Left forelimb (tissue), 1 donor: Measurements from ENCODE around the gene PBXIP1.
"Not testable (repeated sequence)": the region's sequence is repeated elsewhere in the genome, so short reads cannot be mapped to it uniquely, and the experiment has no call there.

Source experiments
- DNase-seq: peaks from one replicate; pipeline ENCODE4 v3.0.0-alpha.2; 2018; ENCODE audit warnings: low spot score

PBXIP1 gene

DNA sequence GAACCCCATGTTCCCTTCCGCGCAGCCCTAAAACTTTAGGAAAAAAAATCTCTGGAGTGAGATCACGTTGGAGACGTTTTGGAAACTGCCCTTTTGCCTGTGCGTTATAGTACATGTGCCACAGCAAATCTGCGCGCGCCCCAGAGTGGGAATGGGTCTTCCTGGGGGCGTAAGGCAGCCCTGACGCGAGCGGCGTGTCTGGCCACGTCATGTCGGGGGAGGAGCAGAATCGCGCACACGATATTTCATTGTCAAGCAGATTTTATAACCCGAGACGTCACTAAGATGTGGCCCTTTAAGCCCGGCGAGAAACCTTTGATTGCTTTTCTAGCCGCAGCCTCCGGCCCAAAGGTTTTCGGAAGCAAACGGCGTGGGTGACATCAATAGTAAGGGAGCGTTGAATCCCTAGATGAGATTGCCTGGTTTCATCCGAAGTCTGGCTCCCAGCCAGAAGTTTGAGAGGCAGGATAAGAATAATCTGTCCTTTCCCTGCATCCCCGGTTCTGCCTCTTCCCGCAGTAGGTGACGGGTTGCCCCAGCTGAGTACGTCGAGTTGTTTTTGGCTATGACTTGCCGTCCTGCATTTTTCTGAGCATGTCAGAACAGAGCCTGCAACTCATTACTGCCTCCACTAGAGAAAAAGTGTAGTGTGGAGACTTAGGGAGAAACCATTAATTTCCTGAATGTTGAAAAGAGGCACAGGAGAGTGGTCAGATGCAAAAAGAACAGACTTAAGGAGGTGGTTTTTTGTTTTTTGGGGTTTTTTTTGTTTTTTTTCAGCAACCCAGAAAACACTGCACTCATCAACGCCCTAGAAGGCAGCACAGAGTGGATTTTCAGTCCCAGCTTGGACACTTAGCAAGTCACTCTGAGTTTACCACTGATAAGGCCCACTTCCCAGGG, 18.6 kb downstream of the PBXIP1 start:
- DNase-seq, result peak; percentile 95

DNA sequence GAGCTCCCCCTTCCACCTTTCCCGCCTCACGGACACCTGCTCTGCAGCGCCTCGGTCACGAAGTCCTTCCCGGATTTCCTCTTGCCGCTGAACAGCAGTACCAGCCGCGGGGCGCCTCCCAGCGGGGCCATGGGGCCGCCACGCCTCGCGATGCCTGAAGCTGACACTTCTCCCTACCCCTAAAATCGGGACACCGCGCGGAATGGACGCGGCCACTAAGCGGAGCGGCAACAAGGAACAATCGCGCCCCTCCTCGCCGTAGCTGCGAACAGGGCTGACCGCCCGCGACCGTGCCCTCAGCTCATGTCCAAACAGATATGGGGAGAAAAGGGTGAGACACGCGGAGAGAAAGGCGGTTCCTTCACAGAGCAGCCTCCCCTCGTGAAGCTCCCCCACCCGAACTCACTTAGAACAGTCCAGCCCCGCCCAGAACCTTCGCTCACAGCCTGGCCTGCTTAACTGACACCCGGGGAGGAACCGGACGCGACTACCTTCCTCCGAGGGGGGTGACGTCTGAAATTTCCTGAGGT, 19.3 kb downstream of the PBXIP1 start, which contains the start of gene PMVK:
Gene PMVK, minus strand, starts transcription at position 165 of the 530 bp plus-strand sequence. Its CDS starts 34 bp downstream, at position 131.
- peak; percentile 96 for DNase-seq

DNA sequence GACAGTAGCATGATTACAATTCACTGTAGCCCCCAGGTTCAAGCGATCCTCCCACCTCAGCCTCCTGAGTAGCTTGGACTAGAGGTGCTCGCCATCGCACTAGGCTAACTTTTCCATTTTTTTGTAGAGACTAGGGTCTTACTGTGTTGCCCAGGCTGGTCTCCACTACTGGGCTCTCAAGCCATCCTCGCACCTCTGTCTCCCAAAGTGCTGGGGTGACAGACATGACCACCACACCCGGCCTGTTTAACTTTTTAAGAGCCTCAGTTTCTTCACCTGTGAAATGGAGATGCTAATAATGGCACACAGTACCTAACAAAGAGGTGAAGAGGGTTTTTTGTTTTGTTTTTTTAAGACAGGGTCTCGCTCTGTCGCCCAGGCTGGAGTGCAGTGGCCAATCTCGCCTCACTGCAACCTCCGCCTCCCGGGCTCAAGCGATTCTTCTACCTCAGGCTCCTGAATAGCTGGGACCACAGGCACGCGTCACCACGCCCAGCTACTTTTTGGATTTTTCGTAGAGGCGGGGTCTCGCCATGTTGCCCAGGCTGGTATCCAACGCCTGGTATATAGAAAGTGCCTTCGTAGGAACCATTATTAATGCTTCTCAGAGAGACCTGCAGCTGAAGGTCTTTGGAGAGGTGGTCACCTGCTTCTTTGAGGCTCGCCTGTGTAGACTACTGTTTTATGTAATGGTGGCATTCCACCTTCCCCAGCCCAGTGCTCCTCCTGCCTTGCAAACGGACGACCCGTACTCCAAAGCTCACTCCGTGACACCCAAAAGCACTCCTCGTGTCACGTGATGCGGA, 19.9 kb downstream of the PBXIP1 start:
- DNase-seq, result no peak

DNA sequence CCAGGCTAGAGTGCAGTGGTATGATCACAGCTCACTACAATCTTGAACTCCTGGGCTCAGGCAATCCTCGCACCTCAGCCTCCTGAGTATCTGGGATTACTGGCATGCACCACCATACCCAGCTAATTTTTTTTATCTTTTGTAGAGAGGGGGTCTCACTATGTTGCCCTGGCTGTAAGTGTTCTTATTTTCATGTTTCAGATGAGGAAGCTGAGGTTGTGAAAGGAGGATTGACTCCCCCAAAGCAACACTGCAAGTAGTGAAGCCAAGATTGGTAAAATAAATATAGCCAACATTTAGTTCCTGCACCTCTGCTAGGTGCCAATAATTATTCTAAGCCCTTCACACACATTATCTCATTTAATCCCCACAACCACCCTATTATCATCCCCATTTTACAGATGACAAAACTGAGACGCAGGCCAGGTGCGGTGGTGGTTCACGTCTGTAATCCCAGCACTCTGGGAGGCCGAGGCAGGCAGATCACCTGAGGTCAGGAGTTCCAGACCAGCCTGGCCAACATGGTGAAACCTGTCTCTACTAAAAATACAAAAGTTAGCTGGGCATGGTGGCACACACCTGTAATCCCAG, 21.4 kb downstream of the PBXIP1 start:
- no peak for DNase-seq

DNA sequence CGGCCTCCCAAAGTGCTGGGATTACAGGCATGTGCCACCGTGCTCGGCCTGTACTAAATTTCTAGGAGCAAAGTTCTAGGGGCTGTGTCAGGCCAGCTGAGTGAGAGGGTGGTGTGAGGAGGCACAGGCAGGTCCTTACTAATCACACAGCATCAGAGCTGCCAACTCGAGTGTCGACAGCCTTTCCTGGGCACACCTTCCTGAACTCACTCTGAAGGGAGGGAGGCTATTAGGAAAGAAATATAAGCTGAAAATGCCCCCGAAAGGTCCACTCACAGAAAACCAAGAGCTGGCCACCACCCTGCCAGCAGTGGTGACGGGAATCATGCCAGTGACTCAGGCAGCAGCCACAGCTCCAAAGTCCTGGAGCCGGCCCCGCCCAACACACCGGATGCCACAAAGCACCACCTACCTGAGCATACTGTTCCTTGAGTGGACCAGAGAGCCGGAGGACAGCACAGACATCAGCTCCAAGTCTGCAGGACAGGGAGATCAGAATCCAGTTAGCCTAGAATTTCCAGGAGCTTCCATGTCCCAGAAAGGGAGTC, 23.9 kb downstream of the PBXIP1 start:
- DNase-seq, result no peak

DNA sequence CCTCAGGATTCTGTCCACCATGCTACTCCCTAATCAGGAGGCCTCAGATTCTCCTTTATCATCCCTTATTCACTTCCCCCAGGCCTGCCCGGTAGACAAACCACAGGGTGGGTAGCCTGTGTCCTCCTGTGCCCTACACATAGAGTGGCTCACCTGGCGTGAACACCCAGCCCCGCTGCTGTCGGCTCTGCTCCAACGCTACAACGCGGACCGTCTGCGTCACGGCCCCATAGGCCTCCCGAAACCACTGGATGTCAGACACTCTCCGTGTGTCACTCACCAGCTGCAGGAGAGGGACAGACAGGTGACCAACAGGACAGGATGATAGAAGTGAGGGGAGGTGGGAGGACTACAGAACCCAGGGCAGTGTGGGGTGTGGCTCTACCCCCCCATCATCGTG, 29.7 kb downstream of the PBXIP1 start:
- no peak for DNase-seq

DNA sequence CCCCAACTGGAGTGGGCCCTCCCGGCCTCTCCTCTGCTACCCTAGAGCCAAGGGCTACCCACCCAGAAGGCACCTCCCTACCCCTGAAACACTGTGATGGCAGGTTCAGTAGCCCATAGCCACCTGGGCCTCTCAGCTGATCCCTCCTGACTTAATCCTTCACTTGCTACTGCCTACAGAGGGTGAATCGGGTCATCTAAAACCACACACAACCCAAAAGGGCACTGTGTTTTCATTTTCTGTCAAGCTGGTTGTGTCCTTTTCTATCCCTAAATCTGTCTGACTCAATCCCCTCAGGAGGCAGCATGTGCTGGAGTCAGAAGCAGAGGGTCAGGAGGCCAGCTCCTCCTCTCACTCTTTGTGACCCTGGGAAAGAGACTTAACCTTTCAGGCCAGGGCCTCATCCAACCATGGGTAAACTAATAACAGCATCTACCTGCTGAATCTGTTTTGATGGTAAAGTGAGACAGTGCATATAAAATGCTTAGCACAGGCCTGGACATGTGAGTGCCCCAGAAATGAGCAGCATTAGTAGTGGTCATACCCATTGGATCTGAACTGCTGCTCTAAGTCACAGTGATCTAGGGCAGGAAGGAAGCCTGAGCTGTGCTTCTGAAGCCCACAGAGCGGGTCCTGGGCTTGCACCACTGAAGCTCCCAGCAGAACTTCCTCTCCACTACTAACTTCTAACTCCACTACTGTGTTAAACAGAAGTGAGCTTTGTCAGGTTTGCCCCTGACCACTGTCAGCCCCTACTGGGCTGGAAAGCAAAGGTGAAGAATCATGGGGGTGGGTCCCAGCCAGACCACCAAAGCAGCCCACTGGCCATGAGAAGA, 30.3 kb downstream of the PBXIP1 start:
- DNase-seq, result no peak

DNA sequence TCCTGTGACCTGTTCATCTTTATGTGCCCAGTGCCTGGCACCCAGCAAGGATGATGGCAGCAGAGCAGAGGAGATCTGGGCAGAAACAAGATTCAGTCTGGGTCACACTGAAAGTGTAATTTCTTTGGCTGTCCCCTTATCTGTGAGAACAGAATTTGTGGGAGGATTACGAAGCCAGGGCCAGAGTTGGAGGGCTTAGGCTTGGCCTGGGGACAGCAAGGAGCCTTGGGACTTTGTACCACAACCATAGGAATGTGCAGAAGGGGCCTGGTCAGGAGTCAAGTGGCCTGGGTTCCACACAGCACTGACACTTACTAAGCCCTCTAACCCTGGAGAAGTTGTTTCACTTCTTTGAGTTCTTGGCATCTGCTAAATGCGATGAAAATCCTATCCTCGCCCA, 32.2 kb downstream of the PBXIP1 start:
- DNase-seq, result no peak

DNA sequence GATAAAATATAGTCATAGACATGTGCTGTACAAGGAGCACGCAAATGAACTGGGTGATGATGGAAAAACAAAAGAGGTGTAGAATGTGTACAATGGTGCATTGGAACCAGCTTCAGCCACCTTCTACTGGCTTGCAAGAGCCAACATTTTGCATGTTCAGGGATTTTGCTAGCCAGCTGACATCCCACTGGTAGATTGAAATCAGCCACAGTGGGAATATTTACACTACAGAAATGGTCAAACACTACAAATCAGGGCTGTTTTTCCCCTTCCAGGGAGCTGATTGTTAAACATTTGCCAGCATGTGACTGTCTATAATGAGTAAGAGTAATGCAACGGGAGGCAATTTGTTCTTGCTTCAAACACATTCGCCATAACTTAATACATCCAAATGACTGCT, 42.6 kb downstream of the PBXIP1 start:
- DNase-seq, result no peak

DNA sequence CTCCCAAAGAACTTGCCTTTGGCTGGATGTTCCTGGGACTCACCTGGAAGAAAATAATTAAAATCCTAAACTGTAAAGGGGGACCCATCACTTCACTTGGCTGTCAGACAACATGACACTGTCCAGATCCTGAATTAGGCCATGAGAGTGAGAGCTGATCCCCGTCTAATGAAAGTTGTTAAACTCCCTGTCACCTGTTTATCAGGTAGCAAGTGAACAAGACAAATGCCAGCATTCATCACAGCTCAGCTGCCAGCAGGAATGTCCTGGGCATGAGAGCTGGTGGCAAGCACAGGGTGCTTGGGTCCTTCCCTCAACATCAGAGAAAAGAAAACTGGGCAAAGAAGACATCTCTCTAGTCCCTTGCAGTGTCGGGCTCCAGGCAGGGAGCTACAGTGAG, 43.1 kb downstream of the PBXIP1 start:
- DNase-seq, result no peak

DNA sequence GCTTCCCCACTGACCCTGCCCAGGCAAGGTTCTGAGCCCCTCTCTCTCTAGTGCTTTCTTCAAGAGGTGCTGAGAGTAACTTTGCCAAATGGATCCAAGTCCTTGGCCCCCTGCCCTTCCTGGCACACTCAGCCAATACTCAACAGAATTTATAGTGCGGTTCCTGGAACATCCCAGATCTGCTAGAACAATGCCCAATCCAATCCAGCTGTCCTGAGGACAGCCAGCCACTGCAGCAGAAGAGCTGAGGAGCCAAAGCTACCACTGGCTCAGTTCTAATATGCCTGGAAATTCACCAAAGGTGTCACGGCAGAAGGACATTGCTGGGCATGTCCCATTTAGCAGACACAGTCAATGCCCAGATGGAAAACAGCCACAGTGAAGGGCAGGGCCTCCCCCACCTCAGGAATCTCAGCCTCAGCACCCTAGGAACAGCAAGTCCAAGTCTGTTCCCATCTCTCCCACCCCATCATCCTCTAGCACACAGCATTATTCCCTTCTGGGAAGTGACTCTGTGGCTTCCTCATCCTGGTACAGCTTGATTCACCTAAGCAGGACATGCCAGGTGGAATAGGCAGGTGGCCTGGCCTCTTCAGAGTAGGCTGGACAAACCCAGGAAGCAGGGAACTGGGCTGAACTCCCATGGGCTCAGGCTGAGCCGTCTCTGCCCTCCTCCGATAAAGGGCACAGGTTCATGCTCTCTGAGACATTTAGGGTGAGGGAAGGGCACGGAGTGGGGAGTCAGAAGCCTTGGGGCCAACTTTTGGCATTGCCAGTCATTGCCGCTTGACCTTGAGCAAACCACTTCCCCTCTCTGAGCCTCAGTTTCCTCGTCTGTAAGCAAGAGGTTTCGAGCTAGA, 44.0 kb downstream of the PBXIP1 start:
- DNase-seq, result no peak

DNA sequence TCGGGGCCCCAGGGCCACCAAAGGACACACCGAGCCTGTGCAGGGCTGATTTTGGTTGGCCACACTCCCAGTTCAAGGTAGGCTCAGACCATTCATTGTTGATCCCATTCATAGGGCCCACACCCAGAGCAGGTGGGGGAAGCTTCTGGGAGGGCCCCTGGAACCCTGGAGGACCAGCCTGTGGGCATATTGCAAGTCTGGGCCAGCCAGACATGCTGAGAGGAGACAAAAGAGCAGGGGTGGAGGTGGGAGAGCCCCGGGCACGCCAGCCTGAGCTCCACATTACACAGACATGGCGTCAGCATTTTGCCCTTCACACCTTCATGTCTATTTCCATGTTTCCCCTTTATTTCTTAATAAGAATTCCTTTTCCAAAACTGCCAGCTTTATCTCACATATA, 45.0 kb downstream of the PBXIP1 start:
- DNase-seq, result no peak

DNA sequence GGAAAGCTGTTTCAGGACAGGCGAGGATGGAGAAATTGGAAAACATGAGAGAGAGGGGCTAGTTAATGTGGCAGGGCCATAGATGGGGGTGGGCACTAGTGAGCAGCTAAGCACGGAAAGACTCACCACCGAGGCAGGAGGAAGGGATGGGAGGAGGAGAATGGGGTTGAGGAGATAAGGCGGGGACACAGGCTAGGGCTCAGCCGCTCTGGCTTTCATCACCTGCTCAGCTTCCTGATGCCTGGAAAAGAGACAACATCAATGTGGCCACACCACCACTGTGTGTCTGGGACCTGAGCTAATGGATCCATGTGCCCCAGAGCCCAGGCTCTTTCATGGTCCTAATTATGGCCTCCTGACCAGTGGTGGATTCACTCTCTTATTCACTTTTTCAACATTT, 47.0 kb downstream of the PBXIP1 start:
- DNase-seq, result no peak

DNA sequence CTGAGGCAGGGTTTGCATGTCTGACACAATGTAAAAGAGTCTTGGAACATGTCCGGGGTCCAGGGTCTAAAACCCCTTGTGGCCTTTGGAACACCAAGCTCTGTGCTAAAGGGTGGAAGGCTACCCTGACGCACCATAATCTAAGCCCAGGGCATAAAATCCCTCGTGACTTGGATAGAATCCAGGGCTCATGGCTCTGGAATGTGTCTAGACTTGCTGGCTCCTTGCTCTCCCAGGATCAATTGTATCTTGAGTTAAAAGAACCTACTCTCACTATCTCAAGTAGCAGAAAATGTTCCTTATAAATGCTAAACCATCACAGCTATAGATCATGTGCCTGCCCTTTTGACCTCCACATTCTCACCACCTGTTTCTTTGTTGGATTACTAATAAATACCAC, 47.8 kb downstream of the PBXIP1 start:
- not testable (repeated sequence) for DNase-seq

DNA sequence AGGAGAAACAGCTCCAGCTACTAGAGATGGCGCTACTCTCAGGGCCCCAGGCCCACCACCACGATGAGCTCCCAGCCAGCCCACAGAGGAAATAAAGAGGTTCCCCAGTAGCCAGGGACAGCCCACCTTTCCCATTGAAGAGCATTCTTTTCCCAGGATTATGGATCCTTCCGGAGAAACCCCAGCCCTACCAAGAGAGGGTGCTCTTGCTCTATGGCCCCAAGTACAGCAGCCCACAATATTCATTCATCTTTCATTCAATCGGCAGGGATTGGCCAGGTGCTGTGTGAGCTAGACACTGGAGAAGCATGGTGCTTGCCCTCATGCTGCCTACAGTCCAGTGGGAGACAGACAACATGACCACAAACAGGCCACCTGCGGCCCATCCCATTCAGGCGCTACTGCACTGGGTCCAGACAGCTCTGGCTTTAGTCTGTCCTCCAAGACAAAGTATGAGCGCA, 49.2 kb downstream of the PBXIP1 start:
- DNase-seq, result no peak

DNA sequence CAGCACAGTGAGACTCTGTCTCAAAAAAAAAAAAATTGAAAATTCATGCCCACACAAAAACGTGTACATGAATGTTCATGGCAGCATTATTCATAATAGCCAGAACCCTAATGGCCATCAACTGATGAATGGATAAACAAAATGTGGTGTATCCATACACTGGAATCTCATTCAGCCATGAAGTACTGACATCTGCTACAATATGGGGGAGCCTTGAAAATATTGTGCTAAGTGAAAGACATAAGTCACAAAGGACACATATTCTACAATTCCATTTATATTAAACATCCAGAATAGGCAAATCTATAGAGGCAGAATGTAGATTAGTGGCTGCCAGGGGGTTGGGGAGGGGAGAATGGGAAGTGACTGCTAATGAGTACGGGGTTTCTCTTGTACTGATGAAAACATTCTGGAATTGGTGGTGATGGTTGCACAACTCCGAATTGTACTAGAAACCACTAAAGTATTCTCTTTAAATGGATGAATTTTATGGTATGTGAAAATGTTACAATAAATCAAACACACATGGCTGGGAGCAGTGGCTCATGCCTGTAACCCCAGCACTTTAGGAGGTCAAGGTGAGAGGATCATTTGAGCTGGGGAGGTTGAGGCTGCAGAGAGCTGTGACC, 52.8 kb downstream of the PBXIP1 start:
- no peak for DNase-seq

DNA sequence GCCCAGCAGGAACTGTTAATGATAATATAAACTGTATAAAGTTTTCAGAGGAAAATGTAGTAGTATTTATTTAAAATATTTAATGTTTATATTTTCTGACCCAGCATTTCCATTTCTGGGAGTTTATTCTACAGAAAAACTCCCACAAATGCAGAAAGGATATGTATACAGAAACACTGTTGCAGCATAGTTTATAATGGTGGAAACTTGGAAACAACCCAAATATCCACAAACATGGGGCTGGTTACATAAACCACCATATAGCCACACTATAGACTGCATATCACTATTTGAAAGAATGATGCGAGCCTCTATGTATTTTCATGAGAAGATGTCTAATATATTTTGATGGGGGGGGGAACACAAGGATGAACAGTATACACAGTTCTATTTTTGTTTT, 54.3 kb downstream of the PBXIP1 start:
- no peak for DNase-seq

DNA sequence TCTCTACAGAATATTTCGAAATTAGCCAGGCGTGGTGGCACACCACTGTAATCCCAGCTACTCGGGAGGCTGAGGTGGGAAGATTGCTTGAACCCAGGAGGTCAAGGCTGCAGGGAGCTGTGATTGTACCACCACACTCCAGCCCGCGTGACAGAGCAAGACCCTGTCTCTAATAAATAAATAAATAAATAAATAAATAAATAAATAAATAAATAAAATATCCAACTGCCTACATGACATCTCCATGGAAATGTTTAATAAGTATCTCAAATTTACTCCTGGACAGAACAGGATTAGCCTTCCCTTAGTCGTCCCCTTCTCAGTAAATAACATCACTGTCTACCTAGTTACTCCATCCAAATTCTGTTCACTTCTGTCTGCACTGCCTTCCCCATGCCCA, 56.9 kb downstream of the PBXIP1 start:
- DNase-seq, result no peak

DNA sequence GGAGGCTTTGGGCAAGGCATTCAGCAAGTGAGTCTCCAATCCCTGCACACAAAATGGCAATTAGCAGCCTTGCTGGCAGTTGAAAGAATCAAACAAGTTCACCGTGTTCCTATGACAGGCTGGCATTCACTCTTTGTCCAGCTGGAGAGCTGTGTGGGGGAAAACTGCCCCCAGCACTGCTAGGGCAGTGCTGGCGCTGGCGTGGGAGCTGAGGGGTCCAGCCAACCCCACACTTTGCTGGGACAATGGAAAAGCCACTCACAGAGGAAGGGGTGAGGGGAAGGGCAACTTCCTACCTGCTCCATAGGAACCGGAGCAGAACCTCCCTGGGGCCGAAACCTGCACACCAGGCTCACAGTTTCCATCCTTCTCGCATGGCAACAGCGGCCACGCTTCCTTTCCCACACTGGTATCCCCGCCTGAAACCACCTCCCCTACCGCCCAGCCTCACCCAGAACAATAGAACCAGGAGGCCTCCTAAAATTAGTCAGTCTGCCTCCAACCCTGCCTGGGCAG, 59.1 kb downstream of the PBXIP1 start:
- no peak for DNase-seq
